ENCODE results near the gene DTYMK. TPM values are rescaled to one million over a fixed set of nuclear protein-coding genes. Genes with fewer than 3 reads are reported as not detected.

Gene DTYMK
- total and polyA plus RNA-seq, 2 donors (not counting 1 experiment from before 2014, with no cell fraction given) = 19.5 to 26.3 TPM

DNA sequence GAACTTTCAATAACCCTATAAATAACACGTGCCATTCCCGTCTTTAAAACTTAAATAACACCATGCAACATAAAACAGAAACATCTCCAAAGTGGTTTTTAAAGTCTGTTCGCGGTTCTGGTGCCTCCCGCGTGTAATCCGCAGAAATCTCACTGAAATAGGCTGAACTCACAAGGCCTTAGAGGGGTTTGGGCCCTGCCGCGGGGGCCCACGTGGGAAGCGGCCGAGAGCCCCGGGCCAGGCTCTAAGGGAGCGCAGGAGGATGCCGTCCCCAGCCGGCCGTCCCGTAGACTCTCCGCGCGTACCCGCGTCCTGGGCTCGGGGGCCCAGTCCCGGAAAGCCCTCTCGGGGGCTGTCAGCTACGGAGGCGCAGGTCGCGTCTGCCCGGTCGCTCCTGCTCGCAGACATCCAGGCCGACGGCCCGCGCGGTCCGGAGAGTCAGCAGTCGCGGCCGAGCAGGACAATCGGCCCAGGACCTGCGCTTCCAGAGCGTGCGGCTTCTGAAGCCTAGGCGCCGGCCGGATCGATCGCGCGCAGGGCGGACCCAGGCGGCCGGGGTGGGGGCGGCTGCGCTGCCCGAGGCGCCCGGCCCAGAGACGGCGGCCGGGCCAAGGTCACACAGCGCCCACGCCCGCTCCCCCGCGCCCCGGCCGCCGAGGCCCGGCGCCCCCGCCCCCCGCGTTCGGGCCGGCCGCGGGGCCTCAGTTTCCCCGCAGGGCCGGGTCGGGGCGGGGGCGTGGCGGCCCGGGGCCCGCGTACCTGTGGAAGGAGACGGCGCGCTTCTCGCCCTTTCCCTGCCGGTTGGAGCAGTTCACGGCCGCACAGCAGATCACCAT is 50.2 kb downstream of the DTYMK start:
- H3K4me1 Mint-ChIP-seq = peaks cover 39% of the 10 kb centered on the region
- under 1% methylated on average over 97 of the region's 97 CpGs for WGBS (ENCODE audit: insufficient coverage)
- peak overlapping the region; percentile 100 for H2AFZ ChIP-seq (ENCODE audit: insufficient read depth, low read depth, low read length, poor library complexity, severe bottlenecking)

More for the DNA sequence above, 50.2 kb downstream of the DTYMK start:
- Histone ChIP-seq H3K27ac (ENCODE audit: low read length in 2 of 2) (peak overlapping the region; percentile 6 to 65), H3K4me2 (replicated peaks; ENCODE audit: low read depth, low read length, poor library complexity, severe bottlenecking) (peak overlapping the region; percentile 98), H3K4me3 (ENCODE audit: control extremely low read depth in 1 of 5, extremely low read depth in 1 of 5, insufficient read depth in 1 of 5, low read depth in 2 of 5, low read length in 4 of 5) (peak overlapping the region in 4 of 5 experiments; percentile 59 to 97 (median 96)), H3K9ac (ENCODE audit: low read length) (peak overlapping the region; percentile 95), H3K36me3 (replicated peaks in 1 of 2; ENCODE audit: control extremely low read depth in 1 of 2, control insufficient read depth in 1 of 2, extremely low read depth in 1 of 2, insufficient read depth in 2 of 2, low read length in 1 of 2) (peaks cover 0 to 26% of the 10 kb centered on the region in 2 experiments), H4K20me1 (ENCODE audit: control insufficient read depth, insufficient read depth, low read length, poor library complexity, severe bottlenecking) (peaks cover 45% of the 10 kb centered on the region), H3K9me3 (ENCODE audit: control extremely low read depth in 1 of 3, control insufficient read depth in 2 of 3, insufficient read depth in 1 of 3, low read length in 2 of 3) (peaks cover 0 to 8% (median 0%) of the 10 kb centered on the region in 3 donors), H3K4me1 (ENCODE audit: control insufficient read depth in 2 of 2, insufficient read depth in 2 of 2, low read length in 2 of 2) (peaks cover 19 to 24% of the 10 kb centered on the region in 2 donors), H3K27me3 (replicated peaks in 1 of 4; ENCODE audit: control extremely low read depth in 1 of 4, control insufficient read depth in 3 of 4, insufficient read depth in 4 of 4, low read length in 3 of 4) (no peaks in the 10 kb centered on the region), H3K79me2 (ENCODE audit: control insufficient read depth, insufficient read depth, low read length) (peaks cover 84% of the 10 kb centered on the region)
- ATAC-seq (ENCODE audit: low read depth) (peak; percentile 25), DNase-seq (peak; percentile 60)
- H3K27me3 Mint-ChIP-seq = no peaks in the 10 kb centered on the region
- intact Hi-C loops (cut with micrococcal nuclease) = loop anchor here (1.0 to 10.0 kb wide), 9 partner anchors 19 to 1076 kb away; partner anchors contain the start of genes DTYMK, DUSP28, HDLBP and SEPTIN2
- TF ChIP-seq EZH2 (IDR thresholded peaks at IDR 0.05; ENCODE audit: borderline replicate concordance, insufficient read depth, low read depth, low read length, poor library complexity, severe bottlenecking) = no peak
- TF ChIP-seq, protein P1, sequence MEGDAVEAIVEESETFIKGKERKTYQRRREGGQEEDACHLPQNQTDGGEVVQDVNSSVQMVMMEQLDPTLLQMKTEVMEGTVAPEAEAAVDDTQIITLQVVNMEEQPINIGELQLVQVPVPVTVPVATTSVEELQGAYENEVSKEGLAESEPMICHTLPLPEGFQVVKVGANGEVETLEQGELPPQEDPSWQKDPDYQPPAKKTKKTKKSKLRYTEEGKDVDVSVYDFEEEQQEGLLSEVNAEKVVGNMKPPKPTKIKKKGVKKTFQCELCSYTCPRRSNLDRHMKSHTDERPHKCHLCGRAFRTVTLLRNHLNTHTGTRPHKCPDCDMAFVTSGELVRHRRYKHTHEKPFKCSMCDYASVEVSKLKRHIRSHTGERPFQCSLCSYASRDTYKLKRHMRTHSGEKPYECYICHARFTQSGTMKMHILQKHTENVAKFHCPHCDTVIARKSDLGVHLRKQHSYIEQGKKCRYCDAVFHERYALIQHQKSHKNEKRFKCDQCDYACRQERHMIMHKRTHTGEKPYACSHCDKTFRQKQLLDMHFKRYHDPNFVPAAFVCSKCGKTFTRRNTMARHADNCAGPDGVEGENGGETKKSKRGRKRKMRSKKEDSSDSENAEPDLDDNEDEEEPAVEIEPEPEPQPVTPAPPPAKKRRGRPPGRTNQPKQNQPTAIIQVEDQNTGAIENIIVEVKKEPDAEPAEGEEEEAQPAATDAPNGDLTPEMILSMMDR (IDR thresholded peaks at IDR 0.05) = no peak
- H3K27ac Mint-ChIP-seq = peak overlapping the region; percentile 85
- ChIA-PET CTCF (interaction anchor here (1.1 to 1.2 kb wide), 2 partner anchors 19 to 322 kb away, joined by 3 to 4 read pairs; no protein-coding TSS in a partner anchor), POLR2A (interaction anchor here (1.6 to 2.4 kb wide), 3 partner anchors 50 to 97 kb away, joined by 6 to 12 read pairs (median 9); partner anchors contain the start of genes D2HGDH, DTYMK and ING5)
- H3K9me3 Mint-ChIP-seq (ENCODE audit: insufficient read depth) = no peaks in the 10 kb centered on the region
- H3K4me3 Mint-ChIP-seq = peak overlapping the region; percentile 80
